Skeletal muscle satellite cell (primary cell): ENCODE data around the gene ERAL1.

Experiments used
- H3K27me3 ChIP-seq: 2 replicates; pipeline ENCODE4 v1.7.0; 2013; ENCODE audit warnings: low read length; ENCODE audit not compliant: control insufficient read depth, insufficient read depth
- H3K36me3 ChIP-seq: 2 replicates; pipeline ENCODE4 v1.7.0; 2013; ENCODE audit warnings: mild to moderate bottlenecking, control low read depth, low read length; ENCODE audit not compliant: insufficient read depth
- H3K4me1 ChIP-seq: 2 replicates; pipeline ENCODE4 v1.7.0; 2013; ENCODE audit warnings: low read length; ENCODE audit not compliant: control insufficient read depth, insufficient read depth
- H3K4me2 ChIP-seq: 2 replicates; pipeline ENCODE4 v1.7.0; 2013; ENCODE audit warnings: mild to moderate bottlenecking, low read length
- H3K4me3 ChIP-seq: 2 replicates; pipeline ENCODE4 v1.7.0; 2013; ENCODE audit warnings: low read length
- H3K9ac ChIP-seq: 2 replicates; pipeline ENCODE4 v1.7.0; 2013; ENCODE audit warnings: mild to moderate bottlenecking, low read depth, low read length, moderate library complexity
- H3K9me3 ChIP-seq: replicated peaks from 2 replicates; pipeline ENCODE4 v1.7.0; 2013; ENCODE audit warnings: mild to moderate bottlenecking, control low read depth, low read length

The ERAL1 gene

DNA sequence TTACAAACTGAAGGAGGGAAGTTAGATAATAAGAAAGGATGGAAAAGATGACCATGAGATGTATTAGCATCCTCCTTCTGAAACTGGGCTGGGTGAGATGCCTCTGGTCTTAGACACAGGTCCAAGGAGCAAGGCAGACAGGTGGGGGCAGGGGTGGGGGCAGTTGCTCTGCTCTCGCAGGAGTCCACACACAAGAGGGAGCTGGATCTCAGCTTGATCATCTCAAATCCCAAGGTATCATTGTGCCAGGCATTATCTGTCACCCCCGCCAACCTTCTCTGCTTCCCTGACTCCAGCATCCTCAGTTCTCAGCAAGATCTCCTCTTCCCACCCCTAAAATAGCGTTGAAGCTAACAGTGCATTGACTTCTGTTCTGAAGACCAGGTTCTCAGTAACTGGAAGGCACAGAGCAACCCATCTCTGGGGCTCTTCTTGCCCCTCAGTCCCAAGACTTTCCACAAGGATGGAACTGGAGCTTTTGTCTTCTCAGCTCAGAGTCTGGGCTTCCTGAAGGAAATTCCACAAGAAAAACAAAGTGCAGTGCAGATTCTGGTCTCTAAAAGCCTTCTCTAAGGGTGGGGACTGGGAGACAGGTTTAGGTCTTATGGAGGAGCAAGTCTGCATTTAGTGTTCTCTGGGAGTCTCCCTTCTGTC is 41.1 kb downstream of the ERAL1 start:
- Histone ChIP-seq H3K9me3 (no peaks in the 10 kb centered on the region), H3K4me3 (peak overlapping the region; percentile 79), H3K36me3 (no peaks in the 10 kb centered on the region), H3K4me2 (peak overlapping the region; percentile 91), H3K9ac (peak overlapping the region; percentile 75), H3K27me3 (no peaks in the 10 kb centered on the region), H3K4me1 (peaks cover 24% of the 10 kb centered on the region)

DNA sequence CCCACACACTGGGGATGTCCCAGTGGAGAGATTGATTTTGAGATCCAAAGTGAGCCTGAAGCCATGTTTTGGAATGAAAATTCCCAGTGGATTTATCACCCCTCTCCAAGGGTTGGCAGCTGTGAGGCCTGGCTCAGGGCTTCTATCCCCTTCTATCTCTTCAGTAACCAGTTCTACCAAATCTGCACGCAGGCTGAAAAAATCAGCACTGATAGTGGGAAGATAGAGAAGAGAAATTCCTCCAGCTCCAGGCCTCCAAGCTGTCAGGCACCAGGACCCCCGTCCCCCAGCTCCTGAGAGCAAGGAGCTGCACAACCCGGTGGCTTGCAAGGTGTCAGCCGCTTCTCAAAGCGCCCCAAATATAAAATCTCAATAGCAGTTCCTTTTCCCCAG is 41.7 kb downstream of the ERAL1 start:
- H3K4me1 ChIP-seq, result peaks cover 24% of the 10 kb centered on the region
- no peaks in the 10 kb centered on the region for H3K36me3 ChIP-seq
- no peaks in the 10 kb centered on the region for H3K27me3 ChIP-seq
- H3K9me3 ChIP-seq, result no peaks in the 10 kb centered on the region
- H3K4me2 ChIP-seq, result peak overlapping the region; percentile 91
- H3K9ac ChIP-seq, result peak overlapping the region; percentile 75
- H3K4me3 ChIP-seq, result peak overlapping the region; percentile 79

DNA sequence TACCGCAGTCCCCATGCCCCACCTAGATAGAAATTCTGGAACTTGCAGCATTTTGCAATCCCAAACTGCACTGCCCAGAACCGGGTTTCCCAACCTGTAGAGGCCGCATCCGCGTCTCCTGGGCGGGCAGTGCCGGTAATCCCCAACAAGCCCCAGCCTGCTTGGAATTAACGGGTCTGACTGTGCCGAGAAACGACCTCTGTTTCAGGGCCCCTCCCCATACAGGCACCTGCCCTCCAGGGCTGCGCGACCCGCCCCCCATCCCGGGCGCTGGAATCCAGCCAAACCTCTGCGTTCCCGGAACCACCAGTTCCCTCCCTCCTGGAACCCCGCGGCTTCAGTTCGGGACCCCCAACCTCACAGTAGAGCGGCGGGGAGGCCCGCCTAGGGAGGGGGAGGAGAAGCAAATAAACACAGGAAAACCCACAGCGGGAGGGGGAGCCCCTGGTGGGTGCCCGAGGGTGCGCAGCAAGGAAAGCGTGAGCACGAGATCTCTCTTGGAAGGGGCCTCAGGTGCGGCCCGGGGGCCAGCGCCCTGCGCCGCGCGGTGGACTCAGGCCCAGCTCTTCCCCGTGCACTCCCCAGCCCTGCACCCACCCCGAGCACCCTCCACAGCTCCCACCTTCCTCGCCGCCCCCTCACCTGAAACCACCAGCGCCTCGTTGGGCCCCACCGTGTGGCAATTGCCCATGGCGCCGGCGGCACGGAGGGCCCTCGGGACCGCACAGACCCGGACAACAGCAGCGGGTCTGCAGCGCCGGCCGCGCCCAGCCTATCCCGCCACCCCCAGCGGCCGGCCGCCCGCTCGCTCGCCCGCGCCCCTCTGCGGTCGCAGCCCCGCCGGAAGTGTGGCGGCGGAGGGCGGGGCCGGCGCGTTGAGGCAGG is 42.3 kb downstream of the ERAL1 start, which contains the start of gene FLOT2:
FLOT2 (minus strand) TSS at position 850 of the 885 bp plus-strand sequence; CDS start at position 691, 159 bp downstream.
- no peaks in the 10 kb centered on the region for H3K9me3 ChIP-seq
- peak within 1 kb of the TSS; percentile 79 for H3K4me3 ChIP-seq
- peak within 1 kb of the TSS; percentile 75 for H3K9ac ChIP-seq
- no peaks in the 10 kb centered on the region for H3K36me3 ChIP-seq
- no peaks in the 10 kb centered on the region for H3K27me3 ChIP-seq
- H3K4me2 ChIP-seq, result peak within 1 kb of the TSS; percentile 91
- H3K4me1 ChIP-seq, result peaks cover 24% of the 10 kb centered on the region

DNA sequence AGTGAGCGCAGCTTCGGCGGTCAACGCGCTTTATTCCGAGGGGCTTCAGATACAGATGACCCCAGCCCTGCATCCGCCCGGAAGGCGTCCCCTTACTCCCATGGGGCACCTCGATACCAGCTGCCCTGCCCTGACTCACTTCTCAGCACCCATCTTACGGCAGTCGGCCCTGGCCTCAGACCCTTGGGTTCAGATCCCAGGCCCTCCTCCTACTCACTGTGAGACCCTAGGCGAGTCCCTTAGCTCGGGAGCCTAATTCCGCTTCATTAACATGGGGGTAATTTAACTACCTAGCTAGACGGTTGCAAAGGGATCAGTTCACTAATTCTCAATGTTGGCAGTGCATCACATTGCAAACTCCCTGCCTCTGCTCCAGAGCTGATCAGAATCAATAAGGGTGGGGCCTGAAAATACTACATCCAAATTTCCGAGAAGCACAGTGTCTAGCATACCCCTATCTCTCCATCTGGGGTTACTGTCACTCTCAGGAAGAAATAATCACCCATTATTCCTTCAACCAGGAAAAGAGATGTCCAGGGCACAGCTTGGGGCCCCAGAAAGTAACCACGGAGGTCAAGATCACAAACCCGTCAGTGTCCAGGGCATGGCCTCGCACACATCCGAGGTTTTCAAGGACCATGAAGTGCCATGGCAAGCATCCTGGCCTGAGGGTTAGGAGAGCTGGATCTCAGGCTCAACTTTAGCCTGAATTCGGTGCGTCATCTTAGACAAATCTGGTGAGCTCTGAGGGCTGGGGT is 43.1 kb downstream of the ERAL1 start:
- Histone ChIP-seq H3K36me3 (no peaks in the 10 kb centered on the region), H3K4me2 (peak overlapping the region; percentile 91), H3K27me3 (no peaks in the 10 kb centered on the region), H3K4me1 (peaks cover 21% of the 10 kb centered on the region), H3K9ac (peak overlapping the region; percentile 75), H3K9me3 (no peaks in the 10 kb centered on the region), H3K4me3 (peak overlapping the region; percentile 79)

DNA sequence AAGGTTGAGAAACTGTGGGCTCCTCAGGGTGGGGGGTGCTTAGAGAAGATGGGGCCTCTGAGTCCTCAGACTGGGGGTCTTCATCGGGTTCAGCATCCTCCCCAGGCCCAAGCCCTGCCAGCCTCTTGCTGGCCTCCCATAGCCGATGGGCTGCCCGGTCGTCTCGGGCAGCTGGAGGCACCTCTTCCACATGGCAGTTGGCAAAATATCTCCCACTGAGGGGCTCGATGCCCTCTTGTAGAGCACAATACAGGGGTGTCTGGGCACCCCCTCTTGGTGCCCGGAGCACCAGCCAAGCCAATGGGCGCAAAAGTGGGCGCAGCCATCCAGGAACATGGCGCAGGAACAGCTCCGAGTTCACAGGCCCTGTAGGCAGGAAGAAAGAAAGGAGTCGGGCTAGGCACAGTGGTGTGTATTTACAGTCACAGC is 43.7 kb downstream of the ERAL1 start:
- Histone ChIP-seq H3K36me3 (no peaks in the 10 kb centered on the region), H3K4me3 (no peak overlapping the region), H3K27me3 (no peaks in the 10 kb centered on the region), H3K4me2 (peak overlapping the region; percentile 91), H3K9me3 (no peaks in the 10 kb centered on the region), H3K4me1 (peaks cover 22% of the 10 kb centered on the region), H3K9ac (no peak overlapping the region)

DNA sequence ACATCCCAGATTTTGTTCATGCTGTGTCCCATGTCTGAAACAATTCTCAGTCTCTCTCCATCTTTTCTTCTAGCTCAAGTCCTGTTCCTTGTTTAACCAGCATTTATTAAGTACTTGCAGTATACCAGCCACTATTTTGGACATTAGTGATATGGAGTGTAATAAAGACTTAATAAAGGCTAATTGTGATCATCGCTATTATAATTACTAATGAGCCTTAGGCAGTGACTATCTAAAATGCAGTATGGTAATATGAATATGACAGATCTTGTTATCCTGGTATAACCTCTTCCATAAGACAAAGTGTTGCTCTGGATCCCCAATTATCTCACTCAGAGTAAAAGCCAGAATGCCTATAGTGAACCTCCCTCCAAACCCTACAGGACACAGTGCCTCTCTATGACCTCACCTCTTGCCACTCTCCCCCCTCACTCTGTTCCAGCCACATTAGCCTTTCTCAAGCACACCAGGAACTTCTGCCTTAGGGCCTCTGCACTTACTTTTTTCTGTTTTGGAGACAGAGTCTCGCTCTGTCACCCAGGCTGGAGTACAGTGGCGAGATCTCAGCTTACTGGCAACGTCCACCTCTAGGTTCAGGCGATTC is 44.5 kb downstream of the ERAL1 start:
- H3K4me1 ChIP-seq, result peaks cover 22% of the 10 kb centered on the region
- H3K4me2 ChIP-seq, result no peak overlapping the region
- H3K36me3 ChIP-seq, result no peaks in the 10 kb centered on the region

DNA sequence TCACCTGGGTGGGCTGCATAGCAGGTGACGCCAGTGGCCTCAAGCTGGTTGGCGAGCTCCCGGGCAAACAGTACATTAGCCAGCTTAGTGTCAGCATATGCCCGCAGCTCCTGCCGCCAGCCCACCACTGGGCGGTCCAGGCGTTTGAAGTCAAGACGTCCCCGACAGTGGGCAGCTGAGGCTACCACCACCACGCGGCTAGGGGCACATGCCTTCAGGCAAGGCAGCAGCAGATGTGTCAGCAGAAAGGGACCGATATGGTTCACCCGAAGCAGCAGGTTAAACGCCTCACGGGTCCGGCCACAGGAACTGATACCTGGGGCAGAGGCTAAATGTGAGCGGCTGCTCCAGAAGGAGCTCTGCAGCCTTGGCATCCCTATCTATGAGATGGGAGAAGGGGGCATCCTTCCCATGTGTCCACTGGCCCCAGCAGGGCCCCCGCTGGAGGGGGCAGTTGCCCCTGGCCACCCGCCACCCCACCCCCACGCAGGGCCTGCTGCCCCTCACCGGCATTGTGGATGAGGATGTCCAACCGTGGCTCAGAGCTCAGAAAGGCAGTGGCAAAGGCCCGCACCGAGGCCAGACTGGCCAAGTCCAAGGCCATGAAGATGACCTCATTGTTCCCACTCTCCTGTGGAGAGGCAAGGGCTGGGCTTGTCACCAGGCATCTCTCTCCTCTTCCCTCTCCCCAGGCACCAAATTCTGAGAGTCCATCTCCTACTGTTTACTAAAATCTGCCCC is 46.3 kb downstream of the ERAL1 start:
- H3K36me3 ChIP-seq, result peaks cover 8% of the 10 kb centered on the region
- no peaks in the 10 kb centered on the region for H3K9me3 ChIP-seq
- H3K4me2 ChIP-seq, result no peak overlapping the region
- H3K9ac ChIP-seq, result no peak overlapping the region
- H3K27me3 ChIP-seq, result no peaks in the 10 kb centered on the region
- H3K4me1 ChIP-seq, result peaks cover 17% of the 10 kb centered on the region
- no peak overlapping the region for H3K4me3 ChIP-seq

More for the DNA sequence above, 44.5 kb downstream of the ERAL1 start:
- Histone ChIP-seq H3K9ac (no peak overlapping the region), H3K9me3 (no peaks in the 10 kb centered on the region), H3K27me3 (no peaks in the 10 kb centered on the region), H3K4me3 (no peak overlapping the region)

DNA sequence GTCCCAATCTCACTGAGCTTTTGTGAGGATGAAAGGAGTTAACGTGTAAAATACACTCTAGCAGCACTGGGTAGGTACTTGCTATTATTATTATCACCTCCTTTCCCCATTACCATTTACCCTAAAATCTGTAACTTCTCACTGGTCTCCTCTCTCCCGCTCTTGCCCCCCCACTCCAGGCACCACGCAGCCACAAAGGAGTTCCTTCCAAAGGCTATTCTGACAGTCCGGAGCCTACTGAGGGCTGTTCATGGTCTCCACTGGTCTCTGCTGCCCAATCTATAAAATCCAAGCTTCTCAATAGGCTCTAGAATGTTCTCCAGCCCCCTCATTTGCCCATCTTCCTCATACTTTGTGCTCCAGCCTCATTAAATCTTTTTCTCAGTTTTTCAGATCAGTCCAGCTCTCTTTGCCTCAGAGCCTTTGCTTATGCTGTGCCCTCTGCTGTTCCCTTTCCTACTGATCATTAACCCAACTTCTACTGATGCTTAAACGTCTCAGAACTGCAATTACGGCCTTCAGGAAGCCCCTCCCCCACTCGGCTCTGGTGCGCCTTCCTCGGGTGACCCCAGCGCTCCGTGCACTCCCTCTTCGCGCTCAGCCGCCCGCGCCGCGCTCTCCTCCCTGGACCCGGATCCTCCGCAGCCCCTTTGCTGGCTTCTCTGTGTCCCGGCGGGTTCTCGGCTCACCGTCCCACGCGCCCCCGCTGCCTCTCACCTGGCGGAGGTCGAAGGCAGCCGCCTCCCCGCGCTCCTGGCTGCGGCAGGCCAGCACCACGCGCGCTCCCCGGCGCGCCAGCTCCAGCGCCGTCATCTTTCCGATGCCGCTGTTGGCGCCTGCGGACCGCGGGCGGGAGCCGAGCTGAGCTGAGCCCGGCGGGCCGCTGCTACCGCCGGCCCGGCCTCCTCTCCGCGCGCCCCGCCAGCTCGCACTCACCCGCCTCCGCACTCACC is 47.3 kb downstream of the ERAL1 start:
- H3K9ac ChIP-seq, result peak overlapping the region; percentile 66
- peaks cover 11% of the 10 kb centered on the region for H3K4me1 ChIP-seq
- no peaks in the 10 kb centered on the region for H3K9me3 ChIP-seq
- peak overlapping the region; percentile 82 for H3K4me3 ChIP-seq
- H3K36me3 ChIP-seq, result peaks cover 18% of the 10 kb centered on the region
- peak overlapping the region; percentile 99 for H3K4me2 ChIP-seq
- no peaks in the 10 kb centered on the region for H3K27me3 ChIP-seq

DNA sequence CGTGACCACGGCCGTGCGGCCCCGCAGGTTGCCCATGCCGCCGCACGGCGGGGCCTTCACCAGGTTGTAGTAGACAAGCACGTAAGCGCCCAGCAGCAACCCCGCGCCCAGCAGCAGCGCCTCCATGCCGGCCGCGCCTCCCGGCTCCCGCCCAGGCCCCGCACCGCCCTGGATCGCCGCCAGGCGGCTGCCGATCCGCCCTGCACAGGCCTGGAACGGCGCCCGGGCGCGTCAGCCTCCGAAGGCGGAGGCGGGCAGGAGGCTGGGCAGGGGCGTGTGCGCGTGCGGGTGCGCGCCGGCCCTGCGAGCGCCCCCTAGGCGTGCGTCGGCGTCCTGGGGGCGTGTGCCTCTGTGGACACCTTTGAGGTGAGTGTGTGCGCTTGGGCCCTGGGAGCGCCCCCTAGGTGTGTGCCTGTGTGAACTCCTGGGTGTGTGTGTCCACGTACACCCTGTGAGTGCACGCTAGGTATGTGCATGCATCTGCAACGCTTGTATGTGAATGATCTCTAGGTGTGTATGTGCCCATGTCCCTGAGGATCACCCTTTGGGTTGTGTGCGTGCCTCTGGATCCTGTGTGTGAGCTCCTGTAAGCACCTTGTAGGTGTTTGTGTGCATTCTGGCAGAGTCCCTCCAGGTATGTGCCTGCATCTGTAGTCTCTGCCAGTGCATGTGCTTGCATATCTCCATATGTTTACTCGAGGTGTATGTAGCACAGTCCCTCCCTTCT is 48.2 kb downstream of the ERAL1 start, which contains the start of gene DHRS13:
DHRS13 (minus strand) TSS at position 261 of the 727 bp plus-strand sequence; CDS start at position 126, 135 bp downstream.
- Histone ChIP-seq H3K9me3 (no peaks in the 10 kb centered on the region), H3K4me2 (peak within 1 kb of the TSS; percentile 99), H3K9ac (peak within 1 kb of the TSS; percentile 66), H3K27me3 (no peaks in the 10 kb centered on the region), H3K4me3 (peak within 1 kb of the TSS; percentile 82), H3K4me1 (peaks cover 8% of the 10 kb centered on the region), H3K36me3 (peaks cover 27% of the 10 kb centered on the region)
